Right atrium auricular region (tissue), 2 donors: Measurements from ENCODE around the gene ITGAE. TPM values are rescaled to one million over a fixed set of nuclear protein-coding genes. Genes with fewer than 3 reads are reported as not detected.

Experiments used
- DNase-seq: peaks from one replicate; pipeline ENCODE4 v3.0.0-alpha.2; 2019; ENCODE audit warnings: low spot score
- H3K27ac ChIP-seq, 2 donors: fragments of 200-600 bp; sonication (generic); 1 replicate in 1 of 2; 2 replicates in 1 of 2; pipeline ENCODE4 v1.5.1; 2016 to 2019
- H3K27me3 ChIP-seq, 2 donors: fragments of 200-600 bp; sonication (generic); one replicate each; pipeline versions ENCODE4 v1.5.1 to v1.6.0; 2017 to 2019
- H3K36me3 ChIP-seq: fragments of 200-600 bp; sonication (generic); one replicate; pipeline ENCODE4 v1.5.1; 2016
- H3K4me1 ChIP-seq, 2 donors: fragments of 200-600 bp; sonication (generic); one replicate each; pipeline versions ENCODE4 v1.5.1 to v1.6.0; 2017 to 2019
- H3K4me3 ChIP-seq, 2 donors: fragments of 200-600 bp; sonication (generic); 1 replicate in 1 of 2; 2 replicates in 1 of 2; pipeline ENCODE4 v1.5.1; 2017 to 2019; ENCODE audit warnings: mild to moderate bottlenecking in 1 of 2, moderate library complexity in 1 of 2
- H3K9me3 ChIP-seq, 2 donors: fragments of 200-600 bp; sonication (generic); one replicate each; pipeline ENCODE4 v1.5.1; 2019
- total RNA-seq, 2 donors: library from RNA; depleted of rRNA; stranded (reverse); fragments of >200 nt; gene quantifications; one replicate each; pipeline ENCODE4 v1.1.0, GENCODE V29; 2016
- TF ChIP-seq, protein P1 (sequence below), 2 donors: fragments of 200-600 bp; sonication (generic); IDR thresholded peaks; one replicate each; pipeline ENCODE4 v1.5.1; 2019; ENCODE audit warnings: antibody characterized with exemption in 2 of 2

The ITGAE gene
- total RNA-seq, 2 donors from 2014 or later = 23.4 to 26.1 TPM

- Histone ChIP-seq H3K4me3 (no peak overlapping the region), H3K27me3 (no peaks in the 10 kb centered on the region), H3K4me1 (no peaks in the 10 kb centered on the region), H3K36me3 (no peaks in the 10 kb centered on the region), H3K9me3 (no peaks in the 10 kb centered on the region), H3K27ac (no peak overlapping the region)
- TF ChIP-seq, protein P1, sequence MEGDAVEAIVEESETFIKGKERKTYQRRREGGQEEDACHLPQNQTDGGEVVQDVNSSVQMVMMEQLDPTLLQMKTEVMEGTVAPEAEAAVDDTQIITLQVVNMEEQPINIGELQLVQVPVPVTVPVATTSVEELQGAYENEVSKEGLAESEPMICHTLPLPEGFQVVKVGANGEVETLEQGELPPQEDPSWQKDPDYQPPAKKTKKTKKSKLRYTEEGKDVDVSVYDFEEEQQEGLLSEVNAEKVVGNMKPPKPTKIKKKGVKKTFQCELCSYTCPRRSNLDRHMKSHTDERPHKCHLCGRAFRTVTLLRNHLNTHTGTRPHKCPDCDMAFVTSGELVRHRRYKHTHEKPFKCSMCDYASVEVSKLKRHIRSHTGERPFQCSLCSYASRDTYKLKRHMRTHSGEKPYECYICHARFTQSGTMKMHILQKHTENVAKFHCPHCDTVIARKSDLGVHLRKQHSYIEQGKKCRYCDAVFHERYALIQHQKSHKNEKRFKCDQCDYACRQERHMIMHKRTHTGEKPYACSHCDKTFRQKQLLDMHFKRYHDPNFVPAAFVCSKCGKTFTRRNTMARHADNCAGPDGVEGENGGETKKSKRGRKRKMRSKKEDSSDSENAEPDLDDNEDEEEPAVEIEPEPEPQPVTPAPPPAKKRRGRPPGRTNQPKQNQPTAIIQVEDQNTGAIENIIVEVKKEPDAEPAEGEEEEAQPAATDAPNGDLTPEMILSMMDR (IDR thresholded peaks at IDR 0.05) = no peak
- no peak for DNase-seq
These were observed 53.2 kb downstream of the ITGAE start for GRCh38 chr17:3747805-3748204.

GRCh38 chr17:3745071-3745470, 55.9 kb downstream of the ITGAE start:
- no peak for DNase-seq
- TF ChIP-seq, protein P1 (IDR thresholded peaks at IDR 0.05) = no peak

GRCh38 chr17:3744014-3744413, 57.0 kb downstream of the ITGAE start:
- TF ChIP-seq, protein P1 (IDR thresholded peaks at IDR 0.05) = no peak
- Histone ChIP-seq H3K36me3 (no peaks in the 10 kb centered on the region), H3K4me1 (no peaks in the 10 kb centered on the region), H3K9me3 (no peaks in the 10 kb centered on the region), H3K27ac (no peak overlapping the region), H3K4me3 (no peak overlapping the region), H3K27me3 (no peaks in the 10 kb centered on the region)
- no peak for DNase-seq

More at GRCh38 chr17:3745071-3745470, 55.9 kb downstream of the ITGAE start:
- H3K4me1 ChIP-seq = no peaks in the 10 kb centered on the region
- no peak overlapping the region for H3K27ac ChIP-seq
- no peaks in the 10 kb centered on the region for H3K27me3 ChIP-seq
- no peaks in the 10 kb centered on the region for H3K36me3 ChIP-seq
- H3K9me3 ChIP-seq = no peaks in the 10 kb centered on the region
- no peak overlapping the region for H3K4me3 ChIP-seq

GRCh38 chr17:3740611-3741073, 60.3 kb downstream of the ITGAE start:
- Histone ChIP-seq H3K4me3 (no peak overlapping the region), H3K27me3 (no peaks in the 10 kb centered on the region), H3K36me3 (no peaks in the 10 kb centered on the region), H3K9me3 (no peaks in the 10 kb centered on the region), H3K27ac (no peak overlapping the region), H3K4me1 (peaks cover 0 to 18% of the 10 kb centered on the region in 2 donors)
- TF ChIP-seq, protein P1 (IDR thresholded peaks at IDR 0.05) = no peak
- no peak for DNase-seq

GRCh38 chr17:3739422-3740124, 61.4 kb downstream of the ITGAE start:
- H3K27me3 ChIP-seq = no peaks in the 10 kb centered on the region
- TF ChIP-seq, protein P1 (IDR thresholded peaks at IDR 0.05) = no peak
- peaks cover 0 to 18% of the 10 kb centered on the region in 2 donors for H3K4me1 ChIP-seq
- H3K4me3 ChIP-seq = no peak overlapping the region
- H3K27ac ChIP-seq = no peak overlapping the region
- no peaks in the 10 kb centered on the region for H3K9me3 ChIP-seq
- no peak for DNase-seq
- no peaks in the 10 kb centered on the region for H3K36me3 ChIP-seq
